DND-41 (cell line): ENCODE data around the gene TUBA1B.

Source experiments
- ATAC-seq: fragments of 200-7000 bp; cut with Tn5 transposase; 3 replicates; pipeline ENCODE4 v1.9.1; 2021; ENCODE audit warnings: low read depth; ENCODE audit not compliant: insufficient read depth
- DNase-seq: peaks from one replicate; pipeline ENCODE4 v3.0.0-alpha.2; 2020
- H2AFZ ChIP-seq: 2 replicates; pipeline ENCODE4 v1.6.0; 2012; ENCODE audit warnings: low read depth, low read length
- H3K27ac ChIP-seq: 2 replicates; pipeline ENCODE4 v1.5.1; 2012; ENCODE audit warnings: low read length, inconsistent platforms
- H3K27me3 ChIP-seq: fragments of 200-600 bp; sonication (generic); 2 replicates; pipeline ENCODE4 v1.6.0; 2012; ENCODE audit warnings: low read length, mild to moderate bottlenecking, inconsistent platforms; ENCODE audit not compliant: insufficient read depth, poor library complexity
- H3K36me3 ChIP-seq: 2 replicates; pipeline ENCODE4 v1.5.1; 2012; ENCODE audit warnings: low read length, inconsistent platforms; ENCODE audit not compliant: insufficient read depth
- H3K4me1 ChIP-seq: 2 replicates; pipeline ENCODE4 v1.5.1; 2012; ENCODE audit warnings: mild to moderate bottlenecking, low read length; ENCODE audit not compliant: insufficient read depth
- H3K4me2 ChIP-seq: 2 replicates; pipeline ENCODE4 v1.6.0; 2012; ENCODE audit warnings: mild to moderate bottlenecking, moderate library complexity, low read length, inconsistent platforms; ENCODE audit not compliant: insufficient read depth
- H3K4me3 ChIP-seq, 2 experiments: fragments of 200-600 bp in 1 of 2; shearing (Covaris generic) in 1 of 2; 2 replicates each; pipeline ENCODE4 v1.5.1; 2012 to 2016; ENCODE audit warnings: inconsistent platforms in 2 of 2, low read length in 2 of 2, mild to moderate bottlenecking in 2 of 2, low read depth in 1 of 2, moderate library complexity in 1 of 2
- H3K79me2 ChIP-seq: 2 replicates; pipeline ENCODE4 v1.6.0; 2012; ENCODE audit warnings: low read length, inconsistent platforms; ENCODE audit not compliant: insufficient read depth
- H3K9ac ChIP-seq: 2 replicates; pipeline ENCODE4 v1.6.0; 2012; ENCODE audit warnings: low read depth, mild to moderate bottlenecking, inconsistent platforms, low read length, moderate library complexity
- H3K9me3 ChIP-seq: 2 replicates; pipeline ENCODE4 v1.5.1; 2012; ENCODE audit warnings: low read length, moderate library complexity, mild to moderate bottlenecking, inconsistent platforms; ENCODE audit not compliant: insufficient read depth, severe bottlenecking
- H4K20me1 ChIP-seq: 2 replicates; pipeline ENCODE4 v1.6.0; 2012; ENCODE audit warnings: low read length; ENCODE audit not compliant: insufficient read depth
- EZH2 ChIP-seq: IDR thresholded peaks from 3 replicates; pipeline ENCODE4 v1.6.1; 2012; ENCODE audit warnings: borderline replicate concordance, low read depth, mild to moderate bottlenecking, moderate library complexity, low read length, inconsistent platforms; ENCODE audit not compliant: severe bottlenecking
- TF ChIP-seq, protein P1 (sequence below): IDR thresholded peaks from 2 replicates; pipeline ENCODE4 v1.5.1; 2012; ENCODE audit warnings: borderline replicate concordance, low read length, moderate library complexity, mild to moderate bottlenecking; ENCODE audit not compliant: poor library complexity, severe bottlenecking; ENCODE audit errors: extremely low read depth

TUBA1B gene

DNA sequence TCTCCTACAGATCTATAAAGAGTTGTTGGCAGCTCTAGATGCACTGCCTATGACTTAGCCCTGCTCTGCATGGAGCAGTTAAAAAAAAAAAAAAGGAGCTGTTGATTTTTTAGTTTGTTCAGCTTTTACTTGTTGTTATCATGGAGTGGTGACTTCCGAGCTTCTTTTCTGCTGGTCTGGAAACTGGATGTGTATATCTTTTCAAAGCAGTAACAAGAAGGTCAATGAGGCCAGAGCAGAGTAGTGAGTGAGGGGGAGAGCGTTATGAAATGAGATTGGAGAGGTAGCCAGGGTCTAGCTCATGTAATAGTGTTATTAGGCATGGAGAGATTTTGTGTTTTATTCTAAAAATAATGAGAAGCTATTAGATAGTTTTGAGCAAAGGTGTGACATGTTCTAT is 13.2 kb upstream of the TUBA1B start:
- Histone ChIP-seq H3K4me1 (no peaks in the 10 kb centered on the region), H3K9me3 (no peaks in the 10 kb centered on the region), H3K4me3 (no peak overlapping the region), H3K4me2 (no peak overlapping the region), H3K9ac (no peak overlapping the region), H4K20me1 (no peaks in the 10 kb centered on the region), H3K27me3 (no peaks in the 10 kb centered on the region), H2AFZ (no peak overlapping the region), H3K79me2 (no peaks in the 10 kb centered on the region), H3K36me3 (no peaks in the 10 kb centered on the region), H3K27ac (no peak overlapping the region)
- TF ChIP-seq, protein P1, sequence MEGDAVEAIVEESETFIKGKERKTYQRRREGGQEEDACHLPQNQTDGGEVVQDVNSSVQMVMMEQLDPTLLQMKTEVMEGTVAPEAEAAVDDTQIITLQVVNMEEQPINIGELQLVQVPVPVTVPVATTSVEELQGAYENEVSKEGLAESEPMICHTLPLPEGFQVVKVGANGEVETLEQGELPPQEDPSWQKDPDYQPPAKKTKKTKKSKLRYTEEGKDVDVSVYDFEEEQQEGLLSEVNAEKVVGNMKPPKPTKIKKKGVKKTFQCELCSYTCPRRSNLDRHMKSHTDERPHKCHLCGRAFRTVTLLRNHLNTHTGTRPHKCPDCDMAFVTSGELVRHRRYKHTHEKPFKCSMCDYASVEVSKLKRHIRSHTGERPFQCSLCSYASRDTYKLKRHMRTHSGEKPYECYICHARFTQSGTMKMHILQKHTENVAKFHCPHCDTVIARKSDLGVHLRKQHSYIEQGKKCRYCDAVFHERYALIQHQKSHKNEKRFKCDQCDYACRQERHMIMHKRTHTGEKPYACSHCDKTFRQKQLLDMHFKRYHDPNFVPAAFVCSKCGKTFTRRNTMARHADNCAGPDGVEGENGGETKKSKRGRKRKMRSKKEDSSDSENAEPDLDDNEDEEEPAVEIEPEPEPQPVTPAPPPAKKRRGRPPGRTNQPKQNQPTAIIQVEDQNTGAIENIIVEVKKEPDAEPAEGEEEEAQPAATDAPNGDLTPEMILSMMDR = no peak
- no peak for TF ChIP-seq EZH2
- no peak for DNase-seq
- no peak for ATAC-seq

GRCh38 chr12:49138999-49139398 is 7.8 kb upstream of the TUBA1B start:
- Histone ChIP-seq H3K36me3 (no peaks in the 10 kb centered on the region), H3K9me3 (no peaks in the 10 kb centered on the region), H3K4me3 (no peak overlapping the region), H3K79me2 (peaks cover 2% of the 10 kb centered on the region; the same call in 1 of the 2 replicates), H4K20me1 (no peaks in the 10 kb centered on the region), H3K27me3 (no peaks in the 10 kb centered on the region), H3K4me2 (no peak overlapping the region), H3K9ac (no peak overlapping the region), H2AFZ (no peak overlapping the region), H3K4me1 (no peaks in the 10 kb centered on the region), H3K27ac (no peak overlapping the region)
- TF ChIP-seq, protein P1 = no peak
- no peak for TF ChIP-seq EZH2
- ATAC-seq = no peak
- DNase-seq = no peak

- H3K9ac ChIP-seq = no peak overlapping the region
- no peaks in the 10 kb centered on the region for H4K20me1 ChIP-seq
Measured at GRCh38 chr12:49138587-49138986, 7.4 kb upstream of the TUBA1B start.

More at GRCh38 chr12:49138587-49138986, 7.4 kb upstream of the TUBA1B start:
- ATAC-seq (no peak), DNase-seq (no peak)
- H3K36me3 ChIP-seq = no peaks in the 10 kb centered on the region
- H3K9me3 ChIP-seq = no peaks in the 10 kb centered on the region
- H2AFZ ChIP-seq = no peak overlapping the region
- peaks cover 6% of the 10 kb centered on the region; the same call in 1 of the 2 replicates for H3K79me2 ChIP-seq
- no peak overlapping the region for H3K4me2 ChIP-seq
- no peak overlapping the region for H3K27ac ChIP-seq
- H3K27me3 ChIP-seq = no peaks in the 10 kb centered on the region
- no peak overlapping the region for H3K4me3 ChIP-seq
- TF ChIP-seq EZH2 = no peak
- TF ChIP-seq, protein P1 = no peak
- peaks cover 4% of the 10 kb centered on the region for H3K4me1 ChIP-seq
